ENCODE data around the gene CCL1. TPM values are rescaled to one million over a fixed set of nuclear protein-coding genes. Genes with fewer than 3 reads are reported as not detected.
A peak's percentile ranks its signal among the peaks of the same experiment; 100 is the strongest.

Gene CCL1
- total and polyA plus RNA-seq, 9 of the 15 experiments (the other 6 are each of a cell fraction or from before 2014, with no cell fraction given): 0.45 TPM; not detected in 8

GRCh38 chr17:34386697-34387550 is 23.9 kb upstream of the CCL1 start (continued):
- no peak for TF ChIP-seq PPARD (CRISPR knock-in tag; IDR thresholded peaks at IDR 0.05)
- TF ChIP-seq KDM1A (IDR thresholded peaks at IDR 0.05): no peak
- TF ChIP-seq PHF20 (IDR thresholded peaks at IDR 0.05; ENCODE audit: partially characterized antibody): no peak
- TF ChIP-seq ARID4B (CRISPR knock-in tag; IDR thresholded peaks at IDR 0.05): no peak
- TF ChIP-seq ZNF780A (CRISPR knock-in tag; IDR thresholded peaks at IDR 0.05): no peak
- no peak for TF ChIP-seq ZNF146 (CRISPR knock-in tag; IDR thresholded peaks at IDR 0.05; ENCODE audit: unreplicated experiment)
- TF ChIP-seq NBN (IDR thresholded peaks at IDR 0.05; ENCODE audit: low read depth): no peak
- no peak for TF ChIP-seq GTF2E2 (tag; IDR thresholded peaks at IDR 0.05)
- TF ChIP-seq VEZF1 (CRISPR knock-in tag; IDR thresholded peaks at IDR 0.05): peak; percentile 45
- TF ChIP-seq FOXA1 (IDR thresholded peaks at IDR 0.05; ENCODE audit: borderline replicate concordance): no peak
- TF ChIP-seq CTCF (IDR thresholded peaks at IDR 0.05 in 2 of 3, conservative IDR thresholded peaks at IDR 0.05 in 1 of 3; ENCODE audit: insufficient read depth in 2 of 3, low read depth in 1 of 3, low read length in 3 of 3): no peak
- TF ChIP-seq IRF1 (CRISPR knock-in tag; IDR thresholded peaks at IDR 0.05; ENCODE audit: borderline replicate concordance): no peak
- no peak for TF ChIP-seq SNIP1 (IDR thresholded peaks at IDR 0.05; ENCODE audit: low read depth)
- TF ChIP-seq E2F4 (CRISPR knock-in tag; IDR thresholded peaks at IDR 0.05; ENCODE audit: low read depth): no peak
- no peak for TF ChIP-seq THAP7 (CRISPR knock-in tag; IDR thresholded peaks at IDR 0.05)
- no peak for TF ChIP-seq PTTG1 (tag; IDR thresholded peaks at IDR 0.05; ENCODE audit: low read depth)
- TF ChIP-seq NCOA4 (IDR thresholded peaks at IDR 0.05; ENCODE audit: partially characterized antibody): no peak

All from K562 (cell line).